HG03103 (cell line): Measurements from ENCODE around the gene PRCC.
A peak's percentile ranks its signal among the peaks of the same experiment; 100 is the strongest.

Experiments
- ATAC-seq: cut with Tn5 transposase; IDR thresholded peaks from one replicate; pipeline ENCODE4 v1.9.1; 2021; ENCODE audit warnings: low read depth; ENCODE audit not compliant: unreplicated experiment

Gene PRCC, protein sequence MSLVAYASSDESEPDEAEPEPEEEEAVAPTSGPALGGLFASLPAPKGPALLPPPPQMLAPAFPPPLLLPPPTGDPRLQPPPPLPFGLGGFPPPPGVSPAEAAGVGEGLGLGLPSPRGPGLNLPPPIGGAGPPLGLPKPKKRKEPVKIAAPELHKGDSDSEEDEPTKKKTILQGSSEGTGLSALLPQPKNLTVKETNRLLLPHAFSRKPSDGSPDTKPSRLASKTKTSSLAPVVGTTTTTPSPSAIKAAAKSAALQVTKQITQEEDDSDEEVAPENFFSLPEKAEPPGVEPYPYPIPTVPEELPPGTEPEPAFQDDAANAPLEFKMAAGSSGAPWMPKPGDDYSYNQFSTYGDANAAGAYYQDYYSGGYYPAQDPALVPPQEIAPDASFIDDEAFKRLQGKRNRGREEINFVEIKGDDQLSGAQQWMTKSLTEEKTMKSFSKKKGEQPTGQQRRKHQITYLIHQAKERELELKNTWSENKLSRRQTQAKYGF

DNA sequence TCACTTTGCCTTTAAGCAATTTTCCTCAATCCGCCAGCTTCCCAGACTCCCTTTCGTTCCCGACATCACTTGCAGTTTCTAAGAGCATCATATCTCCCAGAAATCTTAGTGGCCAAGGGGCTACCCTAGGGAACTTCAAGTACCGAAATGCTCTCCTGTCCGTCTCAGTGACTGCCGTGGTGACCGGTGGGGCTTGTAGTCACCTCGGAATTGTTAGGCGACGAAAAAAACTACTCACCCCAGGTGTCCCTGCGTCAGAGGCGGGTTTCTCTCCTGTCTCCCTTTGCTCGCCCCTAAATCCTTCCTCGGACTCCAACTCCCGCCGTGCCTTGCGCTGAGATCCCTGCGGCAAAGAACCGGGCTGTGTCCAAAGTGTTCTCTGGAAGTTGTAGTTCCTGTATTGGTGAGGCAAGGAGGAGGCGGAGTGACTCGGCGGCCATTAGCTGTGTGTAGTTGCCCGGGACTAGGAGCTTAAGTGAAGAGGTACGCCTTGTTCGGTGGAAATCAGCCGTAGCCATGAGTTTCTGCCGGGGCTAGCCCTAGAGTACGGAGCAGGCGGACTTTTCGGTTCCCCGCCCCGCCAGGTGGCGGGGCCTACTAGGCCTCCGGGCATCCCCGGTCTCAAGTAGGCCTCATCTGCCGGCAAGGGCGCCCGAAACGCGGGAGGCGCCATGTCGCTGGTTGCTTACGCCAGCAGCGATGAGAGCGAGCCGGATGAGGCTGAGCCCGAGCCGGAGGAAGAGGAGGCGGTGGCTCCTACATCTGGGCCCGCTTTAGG lies at the start of gene PRCC:
TSS of gene PRCC (plus strand) at position 435 of the 778 bp plus-strand sequence. CDS start at position 672, 237 bp downstream.
- peak; percentile 91 for ATAC-seq

DNA sequence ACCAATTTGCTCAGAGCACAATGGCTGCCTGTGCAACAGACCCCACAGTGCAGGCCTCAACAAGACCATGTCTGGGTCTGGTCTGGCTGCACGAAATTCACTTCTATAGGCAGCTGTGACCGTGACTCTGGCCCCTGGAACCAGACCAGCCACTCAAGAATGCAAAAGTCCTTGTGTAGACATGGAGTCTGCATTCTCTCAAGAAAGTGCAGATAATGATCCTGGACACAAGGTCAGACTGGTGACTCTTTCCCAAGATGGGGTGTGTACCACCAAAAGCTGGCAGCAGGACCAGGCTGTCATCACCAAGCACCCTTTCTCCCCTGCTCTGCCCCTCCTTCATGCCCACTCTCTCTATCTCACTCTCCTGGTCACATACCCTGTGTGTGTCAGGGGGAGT lies 46.2 kb upstream of the PRCC start:
- no peak for ATAC-seq

DNA sequence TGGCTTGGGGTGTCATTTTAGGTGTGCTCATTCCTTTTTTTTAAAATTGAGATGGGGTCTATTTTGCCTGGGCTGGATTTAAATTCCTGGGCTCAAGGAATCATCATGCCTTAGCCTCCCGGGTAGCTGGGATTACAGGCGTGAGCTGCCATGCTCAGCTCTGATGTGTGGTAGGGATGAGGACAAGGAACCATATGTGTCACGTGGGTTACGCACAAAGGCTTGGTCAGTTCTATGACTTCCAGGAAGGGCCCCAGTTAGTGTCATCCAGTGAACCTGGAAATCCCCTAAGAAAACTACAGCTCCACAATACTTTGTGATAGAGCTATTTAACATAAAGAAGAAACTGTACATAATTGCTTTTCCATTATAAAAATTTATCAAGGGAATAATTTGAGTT lies 45.8 kb upstream of the PRCC start:
- no peak for ATAC-seq

DNA sequence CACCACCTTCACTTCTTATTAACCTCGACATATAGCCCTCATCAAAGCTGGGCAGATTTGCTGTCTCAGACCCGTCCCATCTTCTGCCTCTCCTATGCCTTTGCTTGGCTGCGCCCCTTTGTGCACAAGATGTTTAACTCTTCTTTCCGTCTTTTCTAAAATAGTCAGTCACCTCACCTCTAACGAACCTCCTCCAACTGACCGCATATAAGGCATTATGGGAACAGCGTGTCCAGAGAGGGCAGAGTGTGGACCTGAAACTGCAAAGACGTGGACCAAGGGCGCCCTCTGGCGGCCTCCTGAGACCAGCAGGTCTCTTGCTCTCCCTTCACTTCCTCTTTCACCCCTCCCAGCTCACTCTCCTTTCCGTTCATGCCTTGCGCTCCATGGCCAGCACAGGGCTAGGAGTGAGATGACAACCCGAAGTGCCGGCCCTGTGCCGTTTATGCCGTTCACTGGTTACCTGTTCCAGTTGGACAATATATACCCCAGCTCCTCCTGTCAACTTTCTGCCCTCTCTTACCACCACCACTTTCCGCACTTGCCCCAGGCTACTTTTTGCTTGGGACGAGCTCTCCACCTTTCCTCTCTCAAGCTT lies 41.6 kb upstream of the PRCC start:
- no peak for ATAC-seq

DNA sequence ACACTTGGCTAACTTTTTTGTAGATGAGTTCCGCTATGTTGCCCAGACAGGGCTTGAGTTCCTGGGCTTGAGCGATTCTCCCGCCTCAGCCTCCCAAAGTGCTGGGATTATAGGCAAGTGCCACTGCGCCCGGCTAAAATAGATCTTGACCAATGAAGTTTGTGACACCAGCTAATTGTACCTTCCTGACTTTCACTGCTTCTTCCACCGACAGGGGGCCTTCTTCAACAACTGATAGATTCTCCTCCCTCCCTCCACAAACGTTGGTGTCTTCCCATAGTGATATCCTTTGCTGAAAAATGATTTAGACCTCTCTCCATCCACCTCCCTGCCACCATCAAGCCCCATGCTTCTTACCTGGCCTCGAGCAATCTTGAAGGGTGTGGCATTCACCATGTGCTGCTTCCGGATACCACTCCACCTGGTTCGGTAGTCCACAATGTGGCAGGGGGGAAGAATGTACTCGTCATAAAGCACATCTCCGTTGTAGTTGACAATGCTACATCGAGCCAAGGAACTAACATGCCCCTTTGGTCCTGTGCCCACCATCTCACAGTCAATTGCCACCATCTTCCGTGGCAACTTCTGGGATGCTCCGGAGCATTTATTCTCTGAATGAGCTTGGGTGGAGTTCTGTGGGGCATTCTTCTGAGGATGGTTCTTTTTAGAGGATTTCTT lies 40.6 kb upstream of the PRCC start:
- no peak for ATAC-seq

DNA sequence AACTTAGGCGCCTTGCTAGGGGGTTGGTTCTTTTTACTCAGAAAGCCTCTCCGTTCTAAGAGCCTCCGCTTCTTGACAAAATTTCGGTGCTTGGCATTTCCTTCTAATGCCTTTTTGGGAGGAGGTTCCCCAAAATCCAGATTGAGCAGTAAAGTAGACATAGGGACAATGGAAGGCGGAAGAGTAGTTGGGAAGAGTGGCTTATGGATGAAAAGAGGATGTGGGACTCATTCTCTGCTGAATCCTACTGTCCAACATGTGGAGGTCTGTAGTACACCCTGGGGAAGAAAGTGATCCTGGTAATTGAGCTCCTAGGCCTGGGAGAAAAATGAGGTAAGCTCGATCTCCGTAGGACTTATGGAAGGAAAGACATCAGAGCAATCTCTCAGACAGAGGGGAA lies 39.8 kb upstream of the PRCC start:
- no peak for ATAC-seq

DNA sequence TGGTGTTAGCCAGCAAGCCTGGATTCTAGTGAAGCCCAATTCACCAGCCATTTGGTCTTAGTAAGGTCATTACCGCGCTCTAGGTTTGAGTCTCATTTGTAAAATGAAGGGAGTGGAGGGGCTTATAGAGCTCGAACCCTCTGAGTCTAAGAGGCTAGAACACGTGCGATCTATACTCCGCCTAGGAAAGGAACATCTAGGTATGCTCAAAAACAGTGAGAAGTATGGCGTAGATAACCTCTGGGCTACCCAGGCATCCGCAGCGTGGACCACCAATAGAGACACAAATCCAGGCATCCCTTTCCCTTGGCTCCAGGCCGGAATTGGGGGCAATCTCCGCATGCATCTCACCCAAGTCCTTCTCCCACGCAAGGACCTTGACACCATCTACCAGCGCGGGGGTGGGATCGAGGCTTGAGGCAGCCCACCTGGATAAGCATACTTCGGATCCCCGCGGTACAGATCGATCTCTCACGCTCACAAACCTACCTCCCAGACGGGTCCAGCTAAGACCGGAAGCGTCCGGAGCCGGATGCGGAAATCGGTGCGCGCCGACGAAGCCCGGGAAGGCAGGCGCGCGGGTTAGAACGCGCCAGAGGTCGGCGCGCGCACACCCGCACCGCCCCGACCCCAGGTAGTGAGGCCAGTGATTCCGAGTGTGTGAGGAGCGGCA lies 39.3 kb upstream of the PRCC start, which contains the start of gene METTL25B:
TSS of gene METTL25B (plus strand) at position 544 of the 673 bp plus-strand sequence. CDS start 636 bp downstream, outside the sequence.
- ATAC-seq: peak; percentile 37

DNA sequence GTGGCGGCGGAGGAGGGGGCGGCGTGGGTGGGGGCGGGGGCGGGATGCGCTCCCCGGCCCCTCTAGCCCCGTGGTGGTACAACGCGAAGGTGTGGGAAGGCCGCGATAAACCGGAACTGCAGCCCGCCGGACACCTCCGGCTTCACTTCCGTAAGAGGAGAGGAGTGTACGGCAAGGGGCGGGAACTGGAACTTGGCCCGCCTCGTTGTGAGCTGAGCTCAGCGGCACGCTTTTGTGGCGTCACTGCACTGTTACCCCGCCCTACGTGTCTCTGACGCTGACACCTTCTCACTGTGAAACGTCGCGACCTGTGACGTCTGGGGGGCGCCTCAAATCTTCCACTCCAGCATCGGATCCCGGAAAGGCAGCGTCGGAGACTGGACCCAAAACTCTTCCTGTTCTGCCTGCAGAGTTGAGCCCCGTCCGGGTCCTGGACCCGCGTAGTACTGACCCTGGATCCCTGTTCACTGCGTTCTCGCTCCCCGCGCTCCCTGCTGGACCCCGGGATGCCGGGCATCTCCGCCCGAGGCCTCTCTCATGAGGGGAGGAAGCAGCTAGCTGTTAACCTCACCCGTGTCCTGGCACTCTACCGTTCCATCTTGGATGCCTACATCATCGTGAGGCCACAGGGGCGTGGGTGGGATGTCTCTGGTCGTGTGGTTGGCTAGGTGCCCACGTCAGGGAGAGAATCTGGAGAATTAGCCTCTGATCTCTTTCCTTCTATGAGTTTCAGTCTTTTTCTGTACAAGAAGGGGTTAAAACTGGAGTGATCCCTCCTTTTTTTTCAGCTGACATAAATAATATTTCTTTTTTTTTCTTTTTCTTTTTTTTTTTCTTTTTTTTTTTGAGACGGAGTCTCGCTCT lies 38.5 kb upstream of the PRCC start, which contains the start of gene ISG20L2:
TSS of gene ISG20L2 (minus strand) at position 168 of the 864 bp plus-strand sequence. CDS start 1,114 bp downstream, outside the sequence.
- ATAC-seq: peak; percentile 78

DNA sequence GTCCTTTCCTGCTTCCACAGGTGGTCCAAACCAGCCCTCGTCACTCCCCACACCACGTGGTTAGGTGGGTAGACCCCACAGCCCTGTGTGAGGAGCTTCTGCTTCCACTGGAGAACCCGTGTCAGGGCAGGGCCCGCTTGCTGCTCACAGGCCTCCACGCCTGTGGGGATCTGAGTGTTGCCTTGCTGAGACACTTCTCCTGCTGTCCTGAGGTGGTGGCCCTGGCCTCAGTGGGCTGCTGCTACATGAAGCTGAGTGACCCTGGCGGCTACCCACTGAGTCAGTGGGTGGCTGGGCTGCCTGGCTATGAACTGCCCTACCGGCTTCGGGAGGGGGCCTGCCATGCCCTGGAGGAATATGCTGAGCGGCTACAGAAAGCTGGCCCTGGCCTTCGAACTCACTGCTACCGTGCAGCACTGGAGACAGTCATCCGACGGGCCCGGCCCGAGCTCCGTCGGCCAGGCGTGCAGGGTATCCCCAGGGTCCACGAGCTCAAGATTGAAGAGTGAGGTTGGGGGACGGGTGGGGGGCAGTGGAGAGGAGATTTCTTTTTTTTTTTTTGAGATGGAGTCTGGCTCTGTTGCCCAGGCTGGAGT lies 33.2 kb upstream of the PRCC start:
- no peak for ATAC-seq

DNA sequence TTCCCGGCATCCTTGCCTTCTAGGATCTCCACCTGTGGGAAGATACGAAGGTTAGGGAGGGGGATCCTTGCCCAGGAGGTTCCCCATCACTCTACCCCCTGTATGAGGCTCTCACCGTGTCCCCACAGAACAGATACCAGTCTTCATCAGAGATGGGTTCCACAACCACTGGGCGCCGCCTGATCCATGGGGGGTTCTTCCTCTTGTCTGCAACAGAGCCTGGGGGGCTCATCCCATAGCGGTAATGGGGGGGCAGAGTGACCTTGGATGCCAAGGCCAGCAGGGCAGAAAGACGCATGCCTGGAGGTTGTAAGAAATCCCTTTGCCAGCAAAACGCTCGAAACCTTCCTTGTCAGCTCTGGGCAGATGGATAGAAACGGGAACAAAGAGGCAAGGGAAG lies 28.9 kb upstream of the PRCC start:
- no peak for ATAC-seq

DNA sequence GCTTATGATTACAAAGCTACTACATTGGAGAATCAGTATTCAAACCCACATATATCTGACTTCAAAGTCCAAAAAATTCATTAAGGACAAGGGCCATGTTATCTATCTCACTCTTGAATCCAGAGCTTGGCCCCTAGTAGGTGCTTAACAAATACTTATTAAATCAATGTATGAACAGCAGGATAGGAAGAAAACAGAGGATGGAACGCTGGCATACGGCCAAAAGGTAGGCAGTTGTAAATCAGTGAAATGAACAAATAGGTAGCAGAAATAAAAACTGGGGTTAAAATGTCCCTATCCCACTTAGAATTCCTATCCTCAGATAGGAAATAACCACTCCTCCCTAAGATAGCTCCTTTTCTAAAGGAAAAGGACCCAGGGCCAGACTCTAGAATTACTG lies 28.4 kb upstream of the PRCC start:
- ATAC-seq: no peak

DNA sequence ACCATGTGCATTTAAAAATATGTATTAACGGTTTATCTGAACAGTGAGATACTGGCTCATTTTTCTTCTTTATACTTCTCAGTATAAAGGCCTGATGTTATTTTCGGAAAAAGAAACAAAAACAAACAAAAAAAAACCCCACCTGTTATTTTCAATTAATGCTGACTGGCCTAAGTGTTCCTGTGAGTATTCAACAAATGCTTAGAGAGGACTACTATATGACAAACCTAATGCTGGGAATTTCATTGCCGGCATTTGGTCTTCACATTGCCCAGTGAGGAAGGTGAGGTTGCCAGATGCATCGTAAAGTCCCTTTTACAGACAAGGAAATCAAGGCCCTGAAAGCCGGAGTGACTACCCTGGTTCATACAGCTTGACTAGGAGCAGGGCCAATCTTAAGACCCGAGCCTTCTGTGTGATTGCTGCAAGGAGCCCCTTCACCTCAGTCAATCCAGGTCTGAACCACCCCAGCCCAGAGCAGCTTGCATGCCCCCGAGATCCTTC lies 27.0 kb upstream of the PRCC start:
- ATAC-seq: no peak

DNA sequence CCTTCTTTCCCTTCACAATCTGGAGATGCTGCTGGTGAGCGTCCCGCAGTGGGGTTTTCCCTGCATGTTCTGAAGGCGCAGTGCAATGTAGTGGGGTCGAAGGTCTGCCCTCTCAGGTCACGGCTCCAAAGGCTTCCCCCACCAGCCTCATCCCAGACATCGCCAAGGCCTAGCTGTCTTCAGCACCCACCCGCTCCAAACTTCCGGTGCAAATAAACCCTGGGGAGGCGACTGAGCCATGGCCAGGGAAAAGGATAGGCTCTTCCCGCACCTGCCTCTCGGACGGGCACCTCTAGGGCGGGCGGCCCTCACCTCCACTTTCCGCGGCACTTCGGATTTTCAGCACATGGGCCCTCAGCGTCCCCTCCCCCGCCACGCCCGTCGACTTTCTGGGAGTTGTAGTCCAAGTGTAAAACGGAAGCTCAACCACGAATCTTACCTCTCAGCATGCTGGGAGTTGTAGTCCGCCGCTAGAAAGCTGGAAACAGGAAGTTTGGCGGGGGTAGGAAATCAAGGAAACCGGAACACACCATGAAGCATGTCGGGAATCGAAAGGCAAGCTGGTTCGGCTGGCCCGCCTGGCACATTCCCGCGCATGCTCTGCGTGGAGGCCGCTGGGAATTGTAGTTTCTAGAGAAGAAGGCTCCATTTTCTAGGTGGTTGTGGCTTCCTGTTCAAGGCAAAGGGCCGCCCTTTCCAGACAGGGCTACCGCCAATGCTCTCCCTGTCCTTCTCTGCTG lies 26.4 kb upstream of the PRCC start, which contains the start of gene MRPL24:
TSS of gene MRPL24 (minus strand) at position 348 of the 740 bp plus-strand sequence. CDS start 2,384 bp downstream, outside the sequence.
- peak; percentile 76 for ATAC-seq

DNA sequence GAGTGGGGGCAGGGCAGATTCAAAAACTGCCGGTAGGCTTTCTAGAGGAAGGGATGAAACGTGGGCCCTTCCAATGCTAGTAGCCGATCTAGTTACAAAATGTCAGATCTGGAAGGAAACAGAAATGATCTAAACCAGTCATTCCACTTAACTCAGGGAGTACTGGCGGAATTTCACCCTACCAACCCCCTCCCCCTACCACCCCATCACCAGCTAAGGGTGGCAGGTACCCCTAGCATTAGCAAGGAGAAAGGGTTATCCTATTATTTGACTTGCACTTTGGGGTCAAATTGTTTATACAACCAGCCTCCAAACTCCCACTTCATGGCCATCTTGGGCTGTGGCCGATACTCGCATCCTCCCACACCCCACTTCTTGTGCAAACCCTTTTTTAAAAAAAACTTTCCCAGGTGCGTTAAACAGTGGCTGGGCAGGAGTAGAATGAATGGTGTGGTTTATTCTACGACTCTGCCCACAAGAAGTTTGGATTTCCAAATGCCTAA lies 25.8 kb upstream of the PRCC start:
- no peak for ATAC-seq

DNA sequence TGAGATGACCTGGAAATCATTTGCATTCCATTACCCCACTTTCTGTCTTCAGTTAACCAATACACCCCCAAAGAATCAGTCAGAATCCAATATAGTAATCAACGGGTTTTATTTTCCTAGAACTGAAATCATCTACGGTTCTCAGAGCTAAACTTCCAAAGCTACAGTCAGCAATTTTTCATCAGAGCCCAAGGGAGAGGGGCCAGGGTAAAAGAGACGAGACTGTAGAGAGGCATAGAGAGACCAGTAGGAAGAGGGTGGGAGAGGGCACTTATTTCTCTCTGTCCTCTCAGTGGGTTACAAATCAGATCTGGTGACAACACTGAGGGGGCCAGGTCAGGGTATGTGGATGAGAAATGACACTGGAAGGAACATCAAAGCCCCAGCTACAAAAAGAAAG lies 25.3 kb upstream of the PRCC start:
- no peak for ATAC-seq

DNA sequence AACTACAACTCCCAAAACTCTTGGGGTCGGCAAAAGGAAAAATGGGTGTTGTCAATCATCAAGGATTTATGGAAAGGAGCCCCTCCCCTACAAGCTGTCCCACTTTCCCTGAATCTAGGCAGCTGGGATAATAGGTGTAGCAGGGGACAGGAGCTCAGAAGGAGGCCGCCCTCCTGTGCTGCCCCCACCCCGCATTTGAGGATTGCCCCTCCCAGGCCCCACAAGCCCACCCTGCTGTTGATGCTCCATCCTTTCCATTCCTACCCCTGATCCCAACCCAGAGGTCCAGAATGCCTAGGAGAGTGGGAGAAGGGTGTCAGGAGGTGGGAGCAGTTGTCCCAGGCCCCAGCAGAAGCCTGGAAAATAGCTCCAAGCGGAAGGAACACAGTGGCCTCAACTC lies 24.5 kb upstream of the PRCC start:
- ATAC-seq: no peak
